Upper lobe of left lung (tissue), 4 donors: ENCODE data around the gene GPN2.

ENCODE experiments used
- EP300 ChIP-seq, 4 donors: sonication (generic); formaldehyde crosslinking; IDR thresholded peaks; one replicate each; pipeline ENCODE4 v1.5.1; 2017; ENCODE audit warnings: antibody characterized with exemption in 4 of 4, control low read depth in 2 of 4
- POLR2AphosphoS5 ChIP-seq, 2 donors: sonication (generic); formaldehyde crosslinking; IDR thresholded peaks; one replicate each; pipeline ENCODE4 v1.5.1; 2017; ENCODE audit warnings: antibody characterized with exemption in 2 of 2
- TF ChIP-seq, protein P1 (sequence below), 6 experiments: fragments of 450-650 bp in 4 of 6; fragments of 200-600 bp in 2 of 6; sonication (generic) in 2 of 6; IDR thresholded peaks; one replicate each; pipeline ENCODE4 v1.5.1; 2016 to 2019; ENCODE audit warnings: antibody characterized with exemption in 6 of 6

DNA sequence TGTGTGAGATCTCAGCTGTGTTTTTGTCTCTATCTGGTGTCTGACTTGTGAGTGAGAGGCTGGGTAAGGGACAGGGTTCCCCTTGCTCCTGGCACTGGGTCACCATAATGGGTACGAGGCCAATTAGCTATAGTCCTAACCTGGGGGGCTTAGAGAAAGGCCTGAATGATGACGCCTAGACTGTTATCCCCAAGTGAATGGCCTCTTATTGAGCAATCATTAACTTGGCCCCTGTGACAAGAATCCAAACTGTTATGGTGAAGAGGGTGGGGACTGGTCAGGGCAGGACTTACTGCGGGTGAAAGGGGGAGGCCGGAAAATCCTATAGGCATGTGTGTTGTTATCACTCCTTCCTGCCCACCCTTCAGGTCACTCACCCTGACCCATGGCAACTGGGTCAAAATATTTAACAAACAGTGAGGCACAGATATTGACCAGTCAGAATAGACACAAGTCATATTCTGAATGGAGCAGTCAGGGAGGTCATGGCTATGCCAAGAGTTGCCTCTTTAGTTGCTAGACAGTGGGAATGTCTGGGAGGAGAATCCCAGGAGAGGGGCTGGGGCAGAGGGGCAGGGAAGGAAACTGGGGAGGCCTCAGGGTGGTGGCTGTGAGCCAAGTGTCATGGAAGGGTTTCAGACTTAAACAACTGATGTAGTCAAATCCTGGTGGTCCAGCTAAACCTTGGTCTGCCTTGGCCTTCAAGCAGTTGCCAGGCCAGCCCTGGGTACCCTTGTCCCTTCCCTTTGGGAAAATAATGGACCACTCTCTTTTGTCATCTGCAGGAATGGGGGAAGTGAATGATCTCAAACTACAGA is 20.5 kb upstream of the GPN2 start:
- TF ChIP-seq POLR2AphosphoS5 (IDR thresholded peaks at IDR 0.05) (no peak), EP300 (IDR thresholded peaks at IDR 0.05) (no peak)
- TF ChIP-seq, protein P1, sequence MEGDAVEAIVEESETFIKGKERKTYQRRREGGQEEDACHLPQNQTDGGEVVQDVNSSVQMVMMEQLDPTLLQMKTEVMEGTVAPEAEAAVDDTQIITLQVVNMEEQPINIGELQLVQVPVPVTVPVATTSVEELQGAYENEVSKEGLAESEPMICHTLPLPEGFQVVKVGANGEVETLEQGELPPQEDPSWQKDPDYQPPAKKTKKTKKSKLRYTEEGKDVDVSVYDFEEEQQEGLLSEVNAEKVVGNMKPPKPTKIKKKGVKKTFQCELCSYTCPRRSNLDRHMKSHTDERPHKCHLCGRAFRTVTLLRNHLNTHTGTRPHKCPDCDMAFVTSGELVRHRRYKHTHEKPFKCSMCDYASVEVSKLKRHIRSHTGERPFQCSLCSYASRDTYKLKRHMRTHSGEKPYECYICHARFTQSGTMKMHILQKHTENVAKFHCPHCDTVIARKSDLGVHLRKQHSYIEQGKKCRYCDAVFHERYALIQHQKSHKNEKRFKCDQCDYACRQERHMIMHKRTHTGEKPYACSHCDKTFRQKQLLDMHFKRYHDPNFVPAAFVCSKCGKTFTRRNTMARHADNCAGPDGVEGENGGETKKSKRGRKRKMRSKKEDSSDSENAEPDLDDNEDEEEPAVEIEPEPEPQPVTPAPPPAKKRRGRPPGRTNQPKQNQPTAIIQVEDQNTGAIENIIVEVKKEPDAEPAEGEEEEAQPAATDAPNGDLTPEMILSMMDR (IDR thresholded peaks at IDR 0.05) = no peak
